HepG2 (cell line): ENCODE data around the gene MYO7B. TPM values are rescaled to one million over a fixed set of nuclear protein-coding genes. Genes with fewer than 3 reads are reported as not detected.
A peak's percentile ranks its signal among the peaks of the same experiment; 100 is the strongest.

Experiments
- BRCA1 ChIP-seq: sonication (generic); formaldehyde crosslinking; IDR thresholded peaks from 2 replicates; pipeline ENCODE4 v1.4.0; 2020; ENCODE audit warnings: missing genetic modification reagents
- FOXJ3 ChIP-seq: sonication (generic); formaldehyde crosslinking; IDR thresholded peaks from 2 replicates; pipeline ENCODE4 v1.4.0; 2020; ENCODE audit warnings: missing genetic modification reagents, mild to moderate bottlenecking, borderline replicate concordance
- HNRNPK ChIP-seq: fragments of 200-400 bp; formaldehyde crosslinking; IDR thresholded peaks from 2 replicates; pipeline ENCODE4 v1.6.1; 2018; ENCODE audit warnings: low read length, low read depth, moderate library complexity, mild to moderate bottlenecking; ENCODE audit not compliant: poor library complexity, severe bottlenecking
- HOXA7 ChIP-seq: sonication (generic); formaldehyde crosslinking; IDR thresholded peaks from 2 replicates; pipeline ENCODE4 v1.8.1; 2022; ENCODE audit warnings: mild to moderate bottlenecking, missing genetic modification reagents, moderate library complexity
- IRF1 ChIP-seq: sonication (generic); formaldehyde crosslinking; IDR thresholded peaks from 2 replicates; pipeline ENCODE4 v1.4.0; 2020; ENCODE audit warnings: low read depth, mild to moderate bottlenecking, missing genetic modification reagents
- PRDM4 ChIP-seq: sonication (generic); formaldehyde crosslinking; IDR thresholded peaks from 2 replicates; pipeline ENCODE4 v1.9.0; 2021; ENCODE audit warnings: missing genetic modification reagents, borderline replicate concordance
- RAD21 ChIP-seq: fragments of 450-650 bp; formaldehyde crosslinking; IDR thresholded peaks from 2 replicates; pipeline ENCODE4 v1.5.0; 2020; ENCODE audit warnings: mild to moderate bottlenecking
- RARA ChIP-seq: IDR thresholded peaks from 2 replicates; pipeline ENCODE4 v1.6.1; 2016; ENCODE audit warnings: missing genetic modification reagents, missing compliant biosample characterization
- SAP130 ChIP-seq: IDR thresholded peaks from 2 replicates; pipeline ENCODE4 v1.6.1; 2016; ENCODE audit warnings: low read depth
- ZFP1 ChIP-seq: IDR thresholded peaks from 2 replicates; pipeline ENCODE4 v1.6.1; 2016
- ZIK1 ChIP-seq: sonication (generic); formaldehyde crosslinking; IDR thresholded peaks from 2 replicates; pipeline ENCODE4 v1.5.0; 2020; ENCODE audit warnings: mild to moderate bottlenecking, low read depth, missing genetic modification reagents, borderline replicate concordance
- ZNF549 ChIP-seq: sonication (generic); formaldehyde crosslinking; IDR thresholded peaks from 2 replicates; pipeline ENCODE4 v1.5.0; 2020; ENCODE audit warnings: missing genetic modification reagents
- ZNF580 ChIP-seq: IDR thresholded peaks from 2 replicates; pipeline ENCODE4 v1.6.1; 2016; ENCODE audit warnings: low read depth, borderline replicate concordance
- ZNF646 ChIP-seq: sonication (generic); formaldehyde crosslinking; IDR thresholded peaks from 2 replicates; pipeline ENCODE4 v1.9.0; 2021; ENCODE audit warnings: mild to moderate bottlenecking, missing genetic modification reagents
- ZNF772 ChIP-seq: sonication (generic); formaldehyde crosslinking; IDR thresholded peaks from 2 replicates; pipeline ENCODE4 v1.5.0; 2020; ENCODE audit warnings: mild to moderate bottlenecking, missing genetic modification reagents
- ZSCAN21 ChIP-seq: sonication (generic); formaldehyde crosslinking; IDR thresholded peaks from 2 replicates; pipeline ENCODE4 v1.8.0; 2022; ENCODE audit warnings: mild to moderate bottlenecking, missing genetic modification reagents, moderate library complexity, borderline replicate concordance
- ZXDC ChIP-seq: sonication (generic); formaldehyde crosslinking; IDR thresholded peaks from 2 replicates; pipeline ENCODE4 v1.5.0; 2020; ENCODE audit warnings: mild to moderate bottlenecking, missing genetic modification reagents
- polyA plus RNA-seq, 8 experiments: library from polyadenylated mRNA; depleted of rRNA in 3 of 8; stranded (reverse) in 7 of 8; unstranded in 1 of 8; fragments of >200 nt; fragmentation: Illumina TruSeq in 4 of 8; extraction: Trizol in 4 of 8; gene quantifications; 2 replicates each; pipeline versions ENCODE4 v1.2.1 to v1.2.3, GENCODE V29; 2011 to 2016; ENCODE audit warnings: low read depth in 4 of 8, missing spikeins in 1 of 8, mixed read lengths in 1 of 8; ENCODE audit not compliant: insufficient read depth in 1 of 8
- total RNA-seq, 5 experiments: library from RNA; depleted of rRNA; stranded (reverse); fragments of >200 nt; fragmentation: Illumina TruSeq; extraction: Trizol; gene quantifications; 2 replicates each; pipeline ENCODE4 v1.2.3, GENCODE V29; 2016; ENCODE audit warnings: low read depth in 1 of 5

Gene MYO7B
- total and polyA plus RNA-seq, 2 of the 13 experiments (the other 11 are each of a cell fraction or from before 2014, with no cell fraction given) = not detected

- no peak for TF ChIP-seq PRDM4
- TF ChIP-seq IRF1 (CRISPR knock-in tag) = no peak
- TF ChIP-seq RAD21 (CRISPR knock-in tag) = peak; percentile 99
- TF ChIP-seq ZNF646 = no peak
- TF ChIP-seq ZSCAN21 (CRISPR knock-in tag) = no peak
- TF ChIP-seq ZNF772 (CRISPR knock-in tag) = peak; percentile 53; the same call in 1 of the 2 replicates
- no peak for TF ChIP-seq ZFP1 (CRISPR knock-in tag)
- no peak for TF ChIP-seq ZIK1 (CRISPR knock-in tag)
- peak; percentile 29; the same call in 1 of the 2 replicates for TF ChIP-seq SAP130
- no peak for TF ChIP-seq BRCA1 (CRISPR knock-in tag)
- no peak for TF ChIP-seq FOXJ3 (CRISPR knock-in tag)
- no peak for TF ChIP-seq ZNF580 (CRISPR knock-in tag)
- no peak for TF ChIP-seq HNRNPK
- 0 out of 2 replicates have a peak, but pooled peaks have one; percentile 22 for TF ChIP-seq RARA (CRISPR knock-in tag)
- TF ChIP-seq HOXA7 (CRISPR knock-in tag) = no peak
- no peak for TF ChIP-seq ZNF549 (CRISPR knock-in tag)
- no peak for TF ChIP-seq ZXDC (CRISPR knock-in tag)
These were observed 55.9 kb downstream of the MYO7B start (continued) for GRCh38 chr2:127591221-127591923.
